HepG2 (cell line): ENCODE data around the gene FRMD6. TPM values are rescaled to one million over a fixed set of nuclear protein-coding genes. Genes with fewer than 3 reads are reported as not detected.

ENCODE experiments used
- ATF7 ChIP-seq, 2 experiments: fragments of 450-650 bp in 1 of 2; sonication (generic) in 1 of 2; formaldehyde crosslinking in 1 of 2; IDR thresholded peaks; 2 replicates each; pipeline versions ENCODE4 v1.4.0 to v1.6.1; 2016 to 2020; ENCODE audit warnings: antibody characterized with exemption in 1 of 2, mild to moderate bottlenecking in 1 of 2, missing genetic modification reagents in 1 of 2
- FOXK2 ChIP-seq: fragments of 450-650 bp; IDR thresholded peaks from 2 replicates; pipeline ENCODE4 v1.6.1; 2016
- HDAC1 ChIP-seq: sonication (generic); formaldehyde crosslinking; IDR thresholded peaks from 2 replicates; pipeline ENCODE4 v1.5.1; 2020; ENCODE audit warnings: mild to moderate bottlenecking, missing genetic modification reagents
- HOXA5 ChIP-seq: sonication (generic); formaldehyde crosslinking; IDR thresholded peaks from 2 replicates; pipeline ENCODE4 v1.4.0; 2020; ENCODE audit warnings: missing genetic modification reagents
- MAZ ChIP-seq, 2 experiments: sonication (generic) in 1 of 2; formaldehyde crosslinking in 1 of 2; IDR thresholded peaks; 2 replicates each; pipeline versions ENCODE4 v1.5.0 to v1.6.1; 2012 to 2020; ENCODE audit warnings: low read depth in 2 of 2, mild to moderate bottlenecking in 2 of 2, borderline replicate concordance in 1 of 2, improper control_type of control experiment in 1 of 2, low read length in 1 of 2, missing genetic modification reagents in 1 of 2, moderate library complexity in 1 of 2
- MEIS2 ChIP-seq: sonication (generic); formaldehyde crosslinking; IDR thresholded peaks from 2 replicates; pipeline ENCODE4 v1.9.0; 2021; ENCODE audit warnings: mild to moderate bottlenecking, missing genetic modification reagents
- RXRB ChIP-seq: IDR thresholded peaks from 2 replicates; pipeline ENCODE4 v1.6.1; 2016; ENCODE audit warnings: borderline replicate concordance, missing genetic modification reagents, missing compliant biosample characterization
- SMYD3 ChIP-seq: sonication (generic); formaldehyde crosslinking; IDR thresholded peaks from 2 replicates; pipeline ENCODE4 v1.8.1; 2023; ENCODE audit warnings: mild to moderate bottlenecking, missing genetic modification reagents
- SP5 ChIP-seq: IDR thresholded peaks from 2 replicates; pipeline ENCODE4 v1.6.1; 2016; ENCODE audit warnings: low read depth, borderline replicate concordance
- SPEN ChIP-seq: sonication (generic); formaldehyde crosslinking; IDR thresholded peaks from 2 replicates; pipeline ENCODE4 v1.5.1; 2020; ENCODE audit warnings: low read depth, mild to moderate bottlenecking, missing genetic modification reagents
- TBP ChIP-seq: sonication (generic); formaldehyde crosslinking; IDR thresholded peaks from 2 replicates; pipeline ENCODE4 v1.5.0; 2020; ENCODE audit warnings: missing genetic modification reagents
- TMF1 ChIP-seq: sonication (generic); formaldehyde crosslinking; IDR thresholded peaks from 2 replicates; pipeline ENCODE4 v1.8.1; 2022; ENCODE audit warnings: low read depth, missing genetic modification reagents
- ZFP82 ChIP-seq: sonication (generic); formaldehyde crosslinking; IDR thresholded peaks from 2 replicates; pipeline ENCODE4 v1.5.1; 2020; ENCODE audit warnings: mild to moderate bottlenecking, missing genetic modification reagents, borderline replicate concordance
- ZNF205 ChIP-seq: IDR thresholded peaks from 2 replicates; pipeline ENCODE4 v1.6.1; 2018; ENCODE audit warnings: missing biosample characterization, missing genetic modification reagents
- ZNF207 ChIP-seq: fragments of 450-650 bp; IDR thresholded peaks from 2 replicates; pipeline ENCODE4 v1.6.1; 2016; ENCODE audit warnings: antibody characterized with exemption, borderline replicate concordance
- ZNF343 ChIP-seq: sonication (generic); formaldehyde crosslinking; IDR thresholded peaks from 2 replicates; pipeline ENCODE4 v1.4.0; 2020; ENCODE audit warnings: mild to moderate bottlenecking, missing genetic modification reagents
- ZNF574 ChIP-seq: sonication (generic); formaldehyde crosslinking; IDR thresholded peaks from 2 replicates; pipeline ENCODE4 v1.4.0; 2020; ENCODE audit warnings: missing genetic modification reagents
- ZNF580 ChIP-seq: IDR thresholded peaks from 2 replicates; pipeline ENCODE4 v1.6.1; 2016; ENCODE audit warnings: low read depth, borderline replicate concordance
- ZNF766 ChIP-seq: sonication (generic); formaldehyde crosslinking; IDR thresholded peaks from 2 replicates; pipeline ENCODE4 v1.5.0; 2020; ENCODE audit warnings: missing genetic modification reagents, borderline replicate concordance
- ZNF792 ChIP-seq: IDR thresholded peaks from 2 replicates; pipeline ENCODE4 v1.6.1; 2016
- ZNF879 ChIP-seq: sonication (generic); formaldehyde crosslinking; IDR thresholded peaks from 2 replicates; pipeline ENCODE4 v1.8.1; 2023; ENCODE audit warnings: missing genetic modification reagents
- polyA plus RNA-seq, 8 experiments: library from polyadenylated mRNA; depleted of rRNA in 3 of 8; stranded (reverse) in 7 of 8; unstranded in 1 of 8; fragments of >200 nt; fragmentation: Illumina TruSeq in 4 of 8; extraction: Trizol in 4 of 8; gene quantifications; 2 replicates each; pipeline versions ENCODE4 v1.2.1 to v1.2.3, GENCODE V29; 2011 to 2016; ENCODE audit warnings: low read depth in 4 of 8, missing spikeins in 1 of 8, mixed read lengths in 1 of 8; ENCODE audit not compliant: insufficient read depth in 1 of 8
- total RNA-seq, 5 experiments: library from RNA; depleted of rRNA; stranded (reverse); fragments of >200 nt; fragmentation: Illumina TruSeq; extraction: Trizol; gene quantifications; 2 replicates each; pipeline ENCODE4 v1.2.3, GENCODE V29; 2016; ENCODE audit warnings: low read depth in 1 of 5
- TF ChIP-seq, protein P1 (sequence below): sonication (generic); formaldehyde crosslinking; IDR thresholded peaks from 2 replicates; pipeline ENCODE4 v1.5.0; 2020; ENCODE audit warnings: mild to moderate bottlenecking, missing genetic modification reagents
- TF ChIP-seq, protein P2 (sequence below): IDR thresholded peaks from 2 replicates; pipeline ENCODE4 v1.6.1; 2016; ENCODE audit warnings: mild to moderate bottlenecking, missing biosample characterization, missing genetic modification reagents

Gene FRMD6
- total and polyA plus RNA-seq, 2 of the 13 experiments (the other 11 are each of a cell fraction or from before 2014, with no cell fraction given), result 2.4 to 5.4 TPM

- TF ChIP-seq ZNF343 (CRISPR knock-in tag) (peak; percentile 47; the same call in 1 of the 2 replicates), ATF7 (IDR thresholded peaks at IDR 0.05) (peak; percentile 52), ATF7 (CRISPR knock-in tag; IDR thresholded peaks at IDR 0.05) (no peak), FOXK2 (peak; percentile 92), HOXA5 (0 out of 2 replicates have a peak, but pooled peaks have one; percentile 18), SMYD3 (CRISPR knock-in tag) (no peak), ZNF879 (CRISPR knock-in tag) (0 out of 2 replicates have a peak, but pooled peaks have one; percentile 38), MEIS2 (CRISPR knock-in tag) (peak; percentile 18; the same call in 1 of the 2 replicates), TBP (CRISPR knock-in tag) (no peak), SP5 (CRISPR knock-in tag) (peak; percentile 36; the same call in 1 of the 2 replicates), ZNF574 (CRISPR knock-in tag) (peak; percentile 55), RXRB (CRISPR knock-in tag) (0 out of 2 replicates have a peak, but pooled peaks have one; percentile 13), SPEN (peak; percentile 42; the same call in 1 of the 2 replicates), HDAC1 (peak; percentile 33; the same call in 1 of the 2 replicates), ZNF792 (CRISPR knock-in tag) (peak; percentile 55; the same call in 1 of the 2 replicates), ZNF205 (CRISPR knock-in tag) (no peak), TMF1 (CRISPR knock-in tag) (no peak), ZNF580 (CRISPR knock-in tag) (0 out of 2 replicates have a peak, but pooled peaks have one; percentile 13), ZFP82 (CRISPR knock-in tag) (no peak), ZNF766 (0 out of 2 replicates have a peak, but pooled peaks have one; percentile 41), MAZ (IDR thresholded peaks at IDR 0.05; ENCODE audit: borderline replicate concordance, low read depth, low read length) (no peak; the same call in 1 of the 2 replicates), MAZ (CRISPR knock-in tag; IDR thresholded peaks at IDR 0.05; ENCODE audit: low read depth) (peak; percentile 44), ZNF207 (no peak)
- TF ChIP-seq, protein P1, sequence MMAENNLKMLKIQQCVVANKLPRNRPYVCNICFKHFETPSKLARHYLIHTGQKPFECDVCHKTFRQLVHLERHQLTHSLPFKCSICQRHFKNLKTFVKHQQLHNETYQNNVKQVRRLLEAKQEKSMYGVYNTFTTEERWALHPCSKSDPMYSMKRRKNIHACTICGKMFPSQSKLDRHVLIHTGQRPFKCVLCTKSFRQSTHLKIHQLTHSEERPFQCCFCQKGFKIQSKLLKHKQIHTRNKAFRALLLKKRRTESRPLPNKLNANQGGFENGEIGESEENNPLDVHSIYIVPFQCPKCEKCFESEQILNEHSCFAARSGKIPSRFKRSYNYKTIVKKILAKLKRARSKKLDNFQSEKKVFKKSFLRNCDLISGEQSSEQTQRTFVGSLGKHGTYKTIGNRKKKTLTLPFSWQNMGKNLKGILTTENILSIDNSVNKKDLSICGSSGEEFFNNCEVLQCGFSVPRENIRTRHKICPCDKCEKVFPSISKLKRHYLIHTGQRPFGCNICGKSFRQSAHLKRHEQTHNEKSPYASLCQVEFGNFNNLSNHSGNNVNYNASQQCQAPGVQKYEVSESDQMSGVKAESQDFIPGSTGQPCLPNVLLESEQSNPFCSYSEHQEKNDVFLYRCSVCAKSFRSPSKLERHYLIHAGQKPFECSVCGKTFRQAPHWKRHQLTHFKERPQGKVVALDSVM (CRISPR knock-in tag), result 0 out of 2 replicates have a peak, but pooled peaks have one; percentile 15
- TF ChIP-seq, protein P2, sequence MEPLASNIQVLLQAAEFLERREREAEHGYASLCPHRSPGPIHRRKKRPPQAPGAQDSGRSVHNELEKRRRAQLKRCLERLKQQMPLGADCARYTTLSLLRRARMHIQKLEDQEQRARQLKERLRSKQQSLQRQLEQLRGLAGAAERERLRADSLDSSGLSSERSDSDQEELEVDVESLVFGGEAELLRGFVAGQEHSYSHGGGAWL (CRISPR knock-in tag), result peak; percentile 47; the same call in 1 of the 2 replicates
Measured at GRCh38 chr14:51651388-51652167, at the start of gene FRMD6 (continued).
